Measurements from ENCODE around the gene CD320.
A peak's percentile ranks its signal among the peaks of the same experiment; 100 is the strongest.
"Not testable (repeated sequence)": the region's sequence is repeated elsewhere in the genome, so short reads cannot be mapped to it uniquely, and the experiment has no call there.

Gene CD320

DNA sequence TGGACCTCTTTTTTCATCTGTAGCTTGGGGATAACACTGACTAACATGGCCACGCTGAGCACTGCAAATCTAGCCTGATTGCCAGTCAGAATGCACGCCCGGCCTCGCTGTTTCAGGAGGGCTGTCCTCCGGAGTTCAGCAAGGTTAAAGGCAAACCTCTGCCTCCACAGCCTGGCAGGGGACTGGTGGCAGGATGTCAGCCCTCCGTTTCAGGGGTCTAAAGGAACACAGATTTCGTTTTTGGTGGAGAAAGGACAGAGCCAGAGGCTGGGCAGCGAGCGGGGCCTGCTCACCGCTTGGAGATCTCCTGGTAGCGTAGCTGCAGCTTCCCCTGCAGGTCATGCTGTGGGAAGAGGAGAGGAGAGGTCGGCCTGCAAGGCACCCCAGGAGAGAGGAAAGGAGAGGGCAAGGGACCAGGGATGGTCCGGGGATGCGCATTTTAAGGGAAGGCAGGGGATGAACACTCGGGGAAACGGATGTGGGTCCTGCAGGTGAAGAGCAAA is 12.5 kb upstream of the CD320 start:
- Histone ChIP-seq H3K9me3 (ENCODE audit: severe bottlenecking) (no peaks in the 10 kb centered on the region), H3K4me3 (ENCODE audit: low read depth, low read length) (peak overlapping the region; percentile 71), H3K27ac (peak overlapping the region; percentile 85), H3K27me3 (ENCODE audit: insufficient read depth, low read depth, severe bottlenecking) (no peaks in the 10 kb centered on the region), H3K36me3 (peaks cover 30% of the 10 kb centered on the region)
- DNase-seq = no peak
- TF ChIP-seq, protein P1, sequence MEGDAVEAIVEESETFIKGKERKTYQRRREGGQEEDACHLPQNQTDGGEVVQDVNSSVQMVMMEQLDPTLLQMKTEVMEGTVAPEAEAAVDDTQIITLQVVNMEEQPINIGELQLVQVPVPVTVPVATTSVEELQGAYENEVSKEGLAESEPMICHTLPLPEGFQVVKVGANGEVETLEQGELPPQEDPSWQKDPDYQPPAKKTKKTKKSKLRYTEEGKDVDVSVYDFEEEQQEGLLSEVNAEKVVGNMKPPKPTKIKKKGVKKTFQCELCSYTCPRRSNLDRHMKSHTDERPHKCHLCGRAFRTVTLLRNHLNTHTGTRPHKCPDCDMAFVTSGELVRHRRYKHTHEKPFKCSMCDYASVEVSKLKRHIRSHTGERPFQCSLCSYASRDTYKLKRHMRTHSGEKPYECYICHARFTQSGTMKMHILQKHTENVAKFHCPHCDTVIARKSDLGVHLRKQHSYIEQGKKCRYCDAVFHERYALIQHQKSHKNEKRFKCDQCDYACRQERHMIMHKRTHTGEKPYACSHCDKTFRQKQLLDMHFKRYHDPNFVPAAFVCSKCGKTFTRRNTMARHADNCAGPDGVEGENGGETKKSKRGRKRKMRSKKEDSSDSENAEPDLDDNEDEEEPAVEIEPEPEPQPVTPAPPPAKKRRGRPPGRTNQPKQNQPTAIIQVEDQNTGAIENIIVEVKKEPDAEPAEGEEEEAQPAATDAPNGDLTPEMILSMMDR (IDR thresholded peaks at IDR 0.05; ENCODE audit: low read depth, low read length) = no peak

DNA sequence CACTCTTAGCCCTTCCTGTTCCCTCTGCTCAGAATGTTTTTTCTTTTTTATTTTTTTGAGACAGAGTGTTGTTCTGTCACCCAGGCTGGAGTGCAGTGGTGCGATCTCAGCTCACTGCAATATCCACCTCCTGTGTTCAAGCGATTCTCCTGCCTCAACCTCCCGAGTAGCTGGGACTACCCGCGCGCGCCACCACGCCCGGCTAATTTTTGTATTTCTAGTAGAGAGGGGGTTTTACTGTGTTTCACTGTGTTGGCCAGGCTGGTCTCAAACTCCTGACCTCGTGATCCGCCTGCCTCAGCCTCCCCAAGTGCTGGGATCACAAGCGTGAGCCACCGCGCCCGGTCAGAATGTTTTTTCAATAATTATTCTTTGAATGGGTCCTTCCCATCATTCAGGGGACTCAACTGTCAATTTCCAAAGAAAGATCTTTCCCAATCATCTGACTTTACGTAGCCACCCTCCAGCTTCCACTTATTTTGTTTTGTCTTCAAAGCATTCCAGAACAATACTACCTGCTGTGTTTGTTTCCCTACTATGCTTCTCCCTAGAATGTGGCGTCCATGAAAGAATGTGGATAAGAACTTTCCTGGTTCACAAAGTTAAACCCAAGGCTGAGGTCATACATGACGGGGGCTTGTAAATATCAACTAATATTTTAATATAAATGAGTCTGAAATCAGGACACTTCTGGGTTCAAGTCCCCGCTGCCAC is 11.8 kb upstream of the CD320 start:
- Histone ChIP-seq H3K27me3 (ENCODE audit: insufficient read depth, low read depth, severe bottlenecking) (no peaks in the 10 kb centered on the region), H3K4me3 (ENCODE audit: low read depth, low read length) (peak overlapping the region; percentile 71), H3K9me3 (ENCODE audit: severe bottlenecking) (no peaks in the 10 kb centered on the region), H3K36me3 (peaks cover 33% of the 10 kb centered on the region), H3K27ac (peak overlapping the region; percentile 85)
- DNase-seq = no peak
- TF ChIP-seq, protein P1 (IDR thresholded peaks at IDR 0.05; ENCODE audit: low read depth, low read length) = no peak

DNA sequence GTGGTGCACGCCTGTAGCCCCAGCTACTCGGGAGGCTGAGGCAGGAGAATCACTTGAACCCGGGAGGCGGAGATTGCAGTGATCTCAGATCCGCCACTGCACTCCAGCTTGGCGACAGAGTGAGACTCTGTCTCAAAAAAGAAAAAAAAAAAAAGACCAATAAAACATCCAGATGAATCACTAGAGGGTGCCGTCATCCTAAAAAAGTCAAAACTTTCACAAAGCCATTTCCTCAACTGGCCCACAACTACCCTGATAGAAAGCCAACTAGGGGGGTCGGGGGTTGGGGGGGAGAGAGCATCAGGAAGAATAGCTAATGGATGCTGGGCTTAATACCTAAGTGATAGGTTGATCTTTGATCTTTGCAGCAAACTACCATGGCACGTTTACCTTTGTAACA is 10.7 kb upstream of the CD320 start:
- not testable (repeated sequence) for H3K27me3 ChIP-seq (ENCODE audit: insufficient read depth, low read depth, severe bottlenecking); H3K4me3 ChIP-seq (ENCODE audit: low read depth, low read length); DNase-seq; H3K27ac ChIP-seq; H3K9me3 ChIP-seq (ENCODE audit: severe bottlenecking)
- peaks cover 35% of the 10 kb centered on the region for H3K36me3 ChIP-seq

DNA sequence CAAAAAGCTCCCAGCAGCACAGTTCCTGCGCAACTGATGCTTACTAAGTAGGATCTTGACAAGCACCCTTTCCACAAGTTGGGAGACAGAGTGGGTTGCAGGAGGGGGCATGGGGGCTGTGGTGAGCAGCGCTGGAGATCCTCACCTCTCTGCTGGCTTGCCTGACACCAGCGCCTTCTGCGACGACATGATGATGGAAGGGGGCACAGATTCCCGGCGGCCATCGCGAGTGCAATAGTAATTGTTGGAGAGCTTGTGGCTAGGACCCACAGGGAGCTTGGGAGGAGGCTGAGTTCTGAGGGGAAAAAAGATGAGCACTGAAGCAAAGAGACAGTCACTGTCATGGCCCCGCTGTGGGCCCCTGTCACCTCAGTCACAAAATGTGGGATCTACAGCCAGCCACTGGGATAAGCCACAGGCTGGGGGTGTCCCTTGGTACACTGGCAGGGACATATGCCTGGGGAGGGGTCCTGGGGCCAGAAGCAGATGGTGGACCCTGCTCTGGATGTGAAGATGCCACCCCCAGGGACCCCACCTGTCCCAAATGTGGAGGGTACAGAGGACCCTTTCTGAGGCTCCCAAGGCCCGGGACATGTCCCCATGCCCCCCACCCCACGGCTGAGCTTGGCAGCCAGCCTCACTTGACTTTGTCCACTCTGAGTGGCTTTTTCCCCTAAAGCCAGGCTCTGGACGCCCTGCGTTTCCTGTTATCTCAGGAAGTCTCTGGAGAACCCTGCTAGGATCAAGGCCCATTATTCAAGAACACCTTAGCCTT is 8.4 kb upstream of the CD320 start:
- Histone ChIP-seq H3K9me3 (ENCODE audit: severe bottlenecking) (no peaks in the 10 kb centered on the region), H3K27me3 (ENCODE audit: insufficient read depth, low read depth, severe bottlenecking) (no peaks in the 10 kb centered on the region), H3K27ac (no peak overlapping the region; the same call in 1 of the 2 replicates), H3K4me3 (ENCODE audit: low read depth, low read length) (no peak overlapping the region), H3K36me3 (peaks cover 30% of the 10 kb centered on the region)
- TF ChIP-seq, protein P1 (IDR thresholded peaks at IDR 0.05; ENCODE audit: low read depth, low read length) = no peak
- DNase-seq = no peak

DNA sequence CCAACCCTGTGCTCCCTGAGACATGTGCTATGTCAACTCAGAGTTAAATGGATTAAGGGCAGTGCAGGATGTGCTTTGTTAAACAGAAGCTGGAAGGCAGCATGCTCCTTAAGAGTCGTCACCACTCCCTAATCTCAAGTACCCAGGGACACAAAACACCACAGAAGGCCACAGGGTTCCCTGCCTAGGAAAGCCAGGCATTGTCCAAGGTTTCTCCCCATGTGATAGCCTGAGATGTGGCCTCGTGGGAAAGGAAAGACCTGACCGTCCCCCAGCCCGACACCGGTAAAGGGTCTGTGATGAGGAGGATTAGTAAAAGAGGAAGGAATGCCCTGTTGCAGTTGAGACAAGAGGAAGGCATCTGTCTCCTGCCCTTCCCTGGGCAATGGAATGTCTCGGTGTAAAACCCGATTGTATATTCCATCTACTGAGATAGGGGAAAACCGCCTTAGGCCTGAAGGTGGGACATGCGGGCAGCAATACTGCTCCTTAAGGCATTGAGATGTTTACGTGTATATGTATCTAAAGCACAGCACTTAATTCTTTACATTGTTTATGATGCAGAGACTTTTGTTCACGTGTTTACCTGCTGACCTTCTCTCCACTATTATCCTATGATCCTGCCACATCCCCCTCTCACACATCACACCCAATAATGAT is 7.0 kb upstream of the CD320 start:
- H3K9me3 ChIP-seq (ENCODE audit: severe bottlenecking); H3K4me3 ChIP-seq (ENCODE audit: low read depth, low read length); H3K27me3 ChIP-seq (ENCODE audit: insufficient read depth, low read depth, severe bottlenecking): not testable (repeated sequence)
- Histone ChIP-seq H3K27ac (peak overlapping the region; percentile 72), H3K36me3 (peaks cover 40% of the 10 kb centered on the region)
- peak; percentile 57 for DNase-seq

DNA sequence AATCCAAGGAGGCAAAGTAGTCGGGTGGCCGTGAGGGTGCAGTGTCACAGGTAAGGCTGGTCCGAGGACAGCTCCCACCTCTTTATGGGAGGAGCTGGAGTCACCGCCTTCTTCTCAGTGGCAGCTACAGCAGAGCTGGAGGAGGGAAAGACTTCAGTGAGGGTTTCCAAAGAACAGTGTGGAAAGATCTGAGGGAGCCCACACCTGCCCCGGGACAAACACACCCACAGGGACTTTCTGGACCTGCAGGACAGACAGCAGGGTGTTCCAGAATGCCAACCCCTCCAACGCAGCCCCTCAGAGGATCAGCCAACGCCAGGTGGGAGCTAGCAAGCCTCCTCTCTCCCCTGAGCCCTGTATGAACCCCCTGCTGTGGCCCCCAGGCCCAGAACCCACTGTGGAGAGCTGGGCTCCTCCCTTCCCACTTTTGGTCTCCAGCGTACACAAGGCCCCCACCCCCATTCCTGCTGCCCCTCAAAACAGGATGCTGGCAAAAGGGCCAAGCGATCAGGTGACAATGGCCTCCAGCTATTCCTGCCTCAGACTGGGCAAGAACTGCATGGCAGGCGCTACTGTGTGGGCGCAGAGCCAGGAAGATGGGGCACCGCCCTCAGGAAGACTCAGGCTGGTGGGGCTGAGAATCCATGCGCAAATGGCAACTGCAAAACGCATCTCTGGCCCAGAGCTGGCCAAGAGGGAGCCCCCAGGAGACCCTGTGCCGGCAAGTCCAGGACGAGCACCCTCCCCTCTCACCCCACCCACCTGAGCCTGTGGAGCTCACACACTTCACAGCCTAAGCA is 3.5 kb upstream of the CD320 start:
- H3K36me3 ChIP-seq = peaks cover 47% of the 10 kb centered on the region
- TF ChIP-seq, protein P1 (IDR thresholded peaks at IDR 0.05; ENCODE audit: low read depth, low read length) = no peak
- peak; percentile 3 for DNase-seq
- H3K9me3 ChIP-seq (ENCODE audit: severe bottlenecking) = no peaks in the 10 kb centered on the region
- H3K27me3 ChIP-seq (ENCODE audit: insufficient read depth, low read depth, severe bottlenecking) = no peaks in the 10 kb centered on the region
- H3K4me3 ChIP-seq (ENCODE audit: low read depth, low read length) = no peak overlapping the region
- H3K27ac ChIP-seq = no peak overlapping the region

Measured in WERI-Rb-1 (cell line).